Measurements from ENCODE around the gene SLC29A1.

- TF ChIP-seq CTCF (IDR thresholded peaks at IDR 0.05) (no peak), POLR2A (IDR thresholded peaks at IDR 0.05) (no peak)
Measured at GRCh38 chr6:44265722-44266233, 42.4 kb downstream of the SLC29A1 start.

All from breast epithelium (tissue), 3 donors.